Parathyroid adenoma (tissue), 2 donors: ENCODE results near the gene AIFM2.

Source experiments
- H2AFZ ChIP-seq: fragments of 300-600 bp; sonication (generic); one replicate; pipeline ENCODE4 v1.7.0; 2017; ENCODE audit warnings: antibody characterized with exemption, mild to moderate bottlenecking
- H3K27ac ChIP-seq: fragments of 300-600 bp; sonication (generic); one replicate; pipeline ENCODE4 v1.7.0; 2017
- H3K27me3 ChIP-seq: fragments of 300-600 bp; sonication (generic); one replicate; pipeline ENCODE4 v1.7.0; 2017; ENCODE audit warnings: low read length; ENCODE audit not compliant: control insufficient read depth, insufficient read depth
- H3K36me3 ChIP-seq: fragments of 300-600 bp; sonication (generic); one replicate; pipeline ENCODE4 v1.7.0; 2017; ENCODE audit warnings: low read length; ENCODE audit not compliant: control insufficient read depth, insufficient read depth
- H3K4me1 ChIP-seq: fragments of 300-600 bp; sonication (generic); one replicate; pipeline ENCODE4 v1.7.0; 2017; ENCODE audit warnings: control low read depth
- H3K4me2 ChIP-seq: fragments of 300-600 bp; sonication (generic); one replicate; pipeline ENCODE4 v1.7.0; 2017; ENCODE audit warnings: low read length
- H3K4me3 ChIP-seq: fragments of 300-600 bp; sonication (generic); one replicate; pipeline ENCODE4 v1.7.0; 2017; ENCODE audit warnings: low read depth, low read length
- H3K79me2 ChIP-seq: fragments of 300-600 bp; sonication (generic); one replicate; pipeline ENCODE4 v1.7.0; 2017; ENCODE audit warnings: control low read depth
- H3K9ac ChIP-seq: fragments of 300-600 bp; sonication (generic); one replicate; pipeline ENCODE4 v1.7.0; 2017; ENCODE audit warnings: mild to moderate bottlenecking
- H3K9me3 ChIP-seq: fragments of 300-600 bp; sonication (generic); one replicate; pipeline ENCODE4 v1.7.0; 2017; ENCODE audit warnings: low read length; ENCODE audit not compliant: control insufficient read depth
- TF ChIP-seq, protein P1 (sequence below): fragments of 300-600 bp; sonication (generic); IDR thresholded peaks from one replicate; pipeline ENCODE4 v1.7.0; 2017; ENCODE audit warnings: antibody characterized with exemption, mild to moderate bottlenecking
- donor health status: primary hyperparathyroidism.

The AIFM2 gene

DNA sequence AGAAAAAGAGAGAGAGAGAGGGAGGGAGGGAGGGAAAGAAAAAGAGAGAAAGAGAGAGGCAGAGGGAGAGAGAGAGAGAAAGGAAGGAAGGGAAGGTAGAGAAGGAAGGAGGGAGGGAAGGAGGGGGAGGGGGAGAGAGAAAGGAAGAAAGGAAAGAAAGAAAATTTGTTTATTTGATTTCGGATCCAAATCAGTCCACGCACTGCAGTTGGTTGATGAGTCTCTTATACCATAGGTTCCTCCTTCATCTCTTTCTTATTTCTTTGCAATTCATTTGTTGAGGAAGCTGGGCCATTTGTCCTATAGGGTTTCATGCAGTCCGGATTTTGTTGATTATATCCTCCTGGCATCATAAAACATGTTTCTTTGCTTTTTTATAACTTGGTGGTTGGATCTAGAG is 34.4 kb downstream of the AIFM2 start:
- no peaks in the 10 kb centered on the region for H3K9me3 ChIP-seq
- TF ChIP-seq, protein P1, sequence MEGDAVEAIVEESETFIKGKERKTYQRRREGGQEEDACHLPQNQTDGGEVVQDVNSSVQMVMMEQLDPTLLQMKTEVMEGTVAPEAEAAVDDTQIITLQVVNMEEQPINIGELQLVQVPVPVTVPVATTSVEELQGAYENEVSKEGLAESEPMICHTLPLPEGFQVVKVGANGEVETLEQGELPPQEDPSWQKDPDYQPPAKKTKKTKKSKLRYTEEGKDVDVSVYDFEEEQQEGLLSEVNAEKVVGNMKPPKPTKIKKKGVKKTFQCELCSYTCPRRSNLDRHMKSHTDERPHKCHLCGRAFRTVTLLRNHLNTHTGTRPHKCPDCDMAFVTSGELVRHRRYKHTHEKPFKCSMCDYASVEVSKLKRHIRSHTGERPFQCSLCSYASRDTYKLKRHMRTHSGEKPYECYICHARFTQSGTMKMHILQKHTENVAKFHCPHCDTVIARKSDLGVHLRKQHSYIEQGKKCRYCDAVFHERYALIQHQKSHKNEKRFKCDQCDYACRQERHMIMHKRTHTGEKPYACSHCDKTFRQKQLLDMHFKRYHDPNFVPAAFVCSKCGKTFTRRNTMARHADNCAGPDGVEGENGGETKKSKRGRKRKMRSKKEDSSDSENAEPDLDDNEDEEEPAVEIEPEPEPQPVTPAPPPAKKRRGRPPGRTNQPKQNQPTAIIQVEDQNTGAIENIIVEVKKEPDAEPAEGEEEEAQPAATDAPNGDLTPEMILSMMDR, result no peak
- no peaks in the 10 kb centered on the region for H3K27me3 ChIP-seq
- H3K4me1 ChIP-seq, result no peaks in the 10 kb centered on the region
- H3K27ac ChIP-seq, result no peak overlapping the region
- H3K4me3 ChIP-seq, result no peak overlapping the region
- H2AFZ ChIP-seq, result no peak overlapping the region
- H3K36me3 ChIP-seq, result no peaks in the 10 kb centered on the region
- H3K9ac ChIP-seq, result no peak overlapping the region
- no peak overlapping the region for H3K4me2 ChIP-seq
- H3K79me2 ChIP-seq, result no peaks in the 10 kb centered on the region

GRCh38 chr10:70097459-70097858 is 35.2 kb downstream of the AIFM2 start:
- H3K36me3 ChIP-seq, result no peaks in the 10 kb centered on the region
- no peaks in the 10 kb centered on the region for H3K27me3 ChIP-seq
- H2AFZ ChIP-seq, result no peak overlapping the region
- TF ChIP-seq, protein P1, result no peak
- no peaks in the 10 kb centered on the region for H3K4me1 ChIP-seq
- H3K9ac ChIP-seq, result no peak overlapping the region
- no peak overlapping the region for H3K4me3 ChIP-seq
- H3K9me3 ChIP-seq, result no peaks in the 10 kb centered on the region
- H3K27ac ChIP-seq, result no peak overlapping the region
- no peaks in the 10 kb centered on the region for H3K79me2 ChIP-seq
- H3K4me2 ChIP-seq, result no peak overlapping the region

- no peak overlapping the region for H3K27ac ChIP-seq
- no peaks in the 10 kb centered on the region for H3K36me3 ChIP-seq
- H3K79me2 ChIP-seq, result no peaks in the 10 kb centered on the region
- TF ChIP-seq, protein P1, result no peak
- no peak overlapping the region for H3K9ac ChIP-seq
- H3K27me3 ChIP-seq, result no peaks in the 10 kb centered on the region
- H3K4me3 ChIP-seq, result no peak overlapping the region
- H3K4me1 ChIP-seq, result no peaks in the 10 kb centered on the region
- no peaks in the 10 kb centered on the region for H3K9me3 ChIP-seq
- H3K4me2 ChIP-seq, result no peak overlapping the region
- no peak overlapping the region for H2AFZ ChIP-seq
Observed at GRCh38 chr10:70096705-70097420, 35.8 kb downstream of the AIFM2 start.

GRCh38 chr10:70096016-70096704 is 36.5 kb downstream of the AIFM2 start:
- H2AFZ ChIP-seq, result no peak overlapping the region
- no peak overlapping the region for H3K9ac ChIP-seq
- no peaks in the 10 kb centered on the region for H3K4me1 ChIP-seq
- no peak overlapping the region for H3K27ac ChIP-seq
- H3K9me3 ChIP-seq, result no peaks in the 10 kb centered on the region
- H3K27me3 ChIP-seq, result no peaks in the 10 kb centered on the region
- H3K36me3 ChIP-seq, result no peaks in the 10 kb centered on the region
- H3K4me2 ChIP-seq, result no peak overlapping the region
- H3K4me3 ChIP-seq, result no peak overlapping the region
- no peaks in the 10 kb centered on the region for H3K79me2 ChIP-seq
- TF ChIP-seq, protein P1, result no peak
